HT-29 (cell line): ENCODE measurements around the gene CYP4F8. TPM values are rescaled to one million over a fixed set of nuclear protein-coding genes. Genes with fewer than 3 reads are reported as not detected.
"Not testable (repeated sequence)": the region's sequence is repeated elsewhere in the genome, so short reads cannot be mapped to it uniquely, and the experiment has no call there.

Experiments
- DNase-seq: peaks from one replicate; pipeline ENCODE4 v3.0.0-alpha.2; 2015; ENCODE audit warnings: low spot score
- total RNA-seq: library from RNA; depleted of rRNA; stranded (reverse); fragments of >200 nt; shearing (Covaris generic); gene quantifications from 2 replicates; pipeline ENCODE4 v1.2.3, GENCODE V29; 2014

CYP4F8 gene
- total RNA-seq, 1 experiment from 2014 or later = not detected

DNA sequence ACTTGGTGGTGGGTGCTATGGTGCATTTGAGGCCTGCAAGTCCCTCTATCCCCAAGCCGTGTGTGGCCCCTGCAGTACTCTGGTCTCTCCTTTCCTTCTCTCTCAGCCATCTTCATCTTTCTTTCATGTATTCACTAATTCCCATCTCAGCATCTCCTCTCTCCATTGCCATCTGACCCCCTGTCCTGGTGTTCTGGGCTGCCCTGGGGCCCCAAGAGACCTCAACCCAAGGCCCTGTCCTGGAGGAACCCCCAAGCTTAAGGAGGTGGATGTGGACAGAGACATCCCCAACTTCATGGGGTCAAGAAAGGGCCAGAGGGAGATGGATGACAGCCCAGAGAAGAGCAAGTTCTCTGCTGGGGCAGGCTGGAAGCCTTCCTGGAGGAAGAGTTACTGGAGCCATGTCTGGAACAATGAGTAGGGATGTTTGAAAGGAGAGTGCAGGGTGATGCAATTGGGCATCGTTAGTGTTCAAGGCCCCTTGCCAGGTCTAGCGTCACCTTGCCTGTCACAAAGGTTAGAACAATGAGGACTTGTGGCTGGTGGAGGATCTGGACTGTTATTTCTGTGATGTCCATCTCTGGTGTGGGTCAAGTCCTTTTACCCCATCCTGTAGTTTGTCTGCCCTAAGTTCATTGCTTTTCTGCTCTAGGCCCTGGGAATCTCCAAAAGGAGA is 29.2 kb downstream of the CYP4F8 start:
- no peak for DNase-seq

DNA sequence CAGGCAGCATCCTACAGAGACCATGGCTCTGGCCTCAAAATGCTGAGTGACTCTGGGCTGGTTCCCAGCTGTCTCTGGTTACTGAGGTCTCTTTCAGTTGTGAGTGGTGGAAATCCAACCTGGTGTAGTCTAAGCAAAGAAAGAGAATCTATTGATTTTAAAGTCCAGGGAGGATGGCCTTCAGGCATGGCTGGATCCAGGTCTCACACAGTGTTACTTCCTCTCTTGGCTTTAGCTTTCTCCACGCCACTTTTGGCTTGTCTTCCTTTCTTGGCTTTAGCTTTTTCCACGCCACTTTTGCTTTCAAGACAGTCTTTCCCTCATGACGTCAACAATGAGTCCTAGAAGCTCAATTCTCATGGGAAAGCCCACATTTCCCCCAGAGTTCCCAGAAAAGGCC is 29.8 kb downstream of the CYP4F8 start:
- no peak for DNase-seq

DNA sequence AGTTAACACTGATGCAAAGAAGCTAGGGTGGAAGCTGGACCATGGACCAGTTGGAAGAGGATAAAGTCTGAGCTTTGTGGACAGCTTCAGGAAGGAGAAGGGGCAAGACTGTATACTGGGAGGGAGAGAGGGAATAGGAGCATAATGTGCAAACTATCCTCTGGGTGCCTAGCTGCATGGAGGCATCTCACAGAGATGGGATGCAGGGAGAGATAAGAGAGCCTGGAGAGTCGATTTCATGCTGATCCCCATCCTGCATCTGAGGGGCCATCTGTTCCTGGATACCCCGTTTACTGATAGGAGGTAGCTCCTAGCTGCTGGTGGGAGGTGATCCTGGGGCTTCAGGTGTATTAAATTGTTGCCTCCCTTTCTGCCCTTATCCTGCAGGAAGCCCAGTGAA is 34.5 kb downstream of the CYP4F8 start:
- DNase-seq = no peak

DNA sequence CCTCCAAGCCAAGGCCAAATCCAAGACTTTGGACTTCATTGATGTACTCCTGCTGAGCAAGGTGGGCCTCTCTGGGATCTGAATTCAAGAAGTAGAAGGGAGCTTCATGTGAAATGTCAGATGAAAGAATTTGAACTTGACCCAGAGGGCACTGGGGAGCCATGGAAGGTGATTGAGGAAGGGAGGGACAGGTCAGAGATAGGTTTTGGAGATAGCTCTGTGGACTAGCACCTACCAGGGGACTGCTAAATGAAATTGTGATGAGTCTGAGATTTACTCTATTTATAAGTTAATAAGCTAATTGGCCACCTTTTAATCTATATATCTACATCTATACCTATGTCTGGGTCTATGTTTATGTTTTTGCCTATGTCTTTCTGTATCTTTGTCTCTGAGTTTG is 35.1 kb downstream of the CYP4F8 start:
- DNase-seq = not testable (repeated sequence)

DNA sequence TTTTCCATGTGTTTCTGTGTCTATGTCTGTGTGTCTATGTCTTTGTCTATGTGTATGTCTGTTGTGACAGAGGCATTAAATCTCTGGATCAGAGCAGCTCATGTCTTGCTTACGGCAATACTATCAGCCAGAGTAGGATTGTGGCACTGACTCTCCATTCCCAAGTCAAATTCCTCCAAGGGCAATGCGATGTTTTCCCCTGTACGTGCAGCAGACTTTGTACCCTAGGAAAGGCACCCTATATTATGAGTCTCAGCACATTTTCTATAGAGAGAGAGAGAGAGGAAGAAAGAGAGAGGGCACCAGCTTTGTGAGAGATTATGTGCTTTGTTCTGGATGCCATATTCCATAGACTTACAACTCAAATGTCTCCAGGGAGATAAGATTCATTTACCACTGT is 36.8 kb downstream of the CYP4F8 start:
- no peak for DNase-seq

DNA sequence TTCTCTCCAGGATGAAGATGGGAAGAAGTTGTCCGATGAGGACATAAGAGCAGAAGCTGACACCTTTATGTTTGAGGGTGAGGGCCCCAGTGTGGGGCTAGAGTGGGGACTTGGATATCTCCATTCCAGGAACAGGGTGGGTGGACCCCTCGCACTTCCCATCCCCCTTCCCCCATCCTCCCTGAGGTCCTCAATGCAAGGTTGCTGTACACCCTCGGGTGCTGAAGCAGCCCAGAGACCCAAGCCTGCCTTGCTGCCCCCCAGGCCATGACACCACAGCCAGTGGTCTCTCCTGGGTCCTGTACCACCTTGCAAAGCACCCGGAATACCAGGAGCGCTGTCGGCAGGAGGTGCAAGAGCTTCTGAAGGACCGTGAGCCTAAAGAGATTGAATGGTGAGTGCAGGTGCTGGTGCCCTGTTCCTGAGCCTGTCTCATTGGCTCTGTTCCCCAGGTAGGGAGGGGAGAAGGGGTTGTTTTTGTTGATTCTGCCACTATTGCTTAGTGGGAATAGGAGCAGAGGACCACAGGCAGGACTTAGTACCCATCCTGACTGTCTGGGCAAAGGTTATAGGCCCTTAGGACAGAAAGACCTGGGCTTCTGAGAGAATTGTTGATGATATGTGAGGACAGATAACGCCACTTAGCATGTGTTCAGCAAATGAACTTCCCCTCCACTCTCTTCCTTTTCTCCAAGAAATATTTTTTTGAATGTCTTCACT is 37.7 kb downstream of the CYP4F8 start:
- no peak for DNase-seq

DNA sequence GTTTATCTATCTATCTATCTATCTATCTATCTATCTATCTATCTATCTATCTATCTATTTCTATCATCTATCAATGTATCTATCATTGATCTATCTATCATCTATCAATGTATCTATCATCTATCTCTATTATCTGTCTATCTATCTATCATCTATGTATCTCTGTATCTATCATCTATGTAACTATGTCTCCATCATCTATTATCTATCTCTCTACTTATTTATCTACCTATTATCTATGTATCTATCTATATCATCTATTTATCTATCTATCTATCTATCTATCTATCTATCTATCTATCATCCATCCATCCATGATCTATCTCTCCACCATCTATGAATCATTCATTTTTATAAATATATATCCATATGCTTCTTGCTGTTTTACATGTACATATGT is 41.4 kb downstream of the CYP4F8 start:
- no peak for DNase-seq

DNA sequence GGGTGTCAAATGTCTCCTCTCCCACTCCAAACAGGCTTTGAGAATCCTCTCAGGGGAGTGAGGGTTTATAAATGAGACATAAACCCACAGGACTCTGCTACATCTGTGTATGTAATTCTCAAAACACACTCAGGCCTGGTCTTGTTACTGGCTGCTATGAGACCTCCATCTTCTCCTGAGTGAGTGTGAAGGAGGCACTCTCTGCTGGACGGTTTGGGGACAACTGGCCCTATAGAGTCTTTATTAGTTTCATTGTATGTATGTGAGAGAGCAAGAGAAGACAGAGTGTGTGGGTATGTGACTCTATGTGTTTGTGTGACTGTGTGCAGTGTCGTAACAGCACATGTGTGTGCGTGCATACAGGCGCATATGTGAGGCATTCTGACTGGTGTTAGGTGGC is 48.2 kb downstream of the CYP4F8 start:
- no peak for DNase-seq

DNA sequence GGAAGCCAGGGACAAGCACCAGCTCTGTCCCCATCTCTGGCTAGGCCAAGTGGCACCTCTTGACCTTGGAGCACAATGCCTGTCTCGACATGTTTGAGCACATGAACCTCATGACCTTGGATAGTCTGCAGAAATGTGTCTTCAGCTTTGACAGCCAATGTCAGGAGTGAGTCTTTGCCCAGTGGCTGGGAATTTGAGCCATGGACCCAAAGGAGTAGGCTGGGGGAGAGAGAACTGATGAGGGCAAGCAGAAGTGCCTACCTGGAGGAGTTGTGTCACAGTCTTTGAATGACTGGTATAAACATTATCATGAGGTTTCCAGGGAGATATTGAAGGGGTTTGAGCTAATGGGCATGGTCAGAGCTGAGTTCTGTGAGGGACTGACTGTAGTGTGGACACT is 51.2 kb downstream of the CYP4F8 start:
- no peak for DNase-seq

DNA sequence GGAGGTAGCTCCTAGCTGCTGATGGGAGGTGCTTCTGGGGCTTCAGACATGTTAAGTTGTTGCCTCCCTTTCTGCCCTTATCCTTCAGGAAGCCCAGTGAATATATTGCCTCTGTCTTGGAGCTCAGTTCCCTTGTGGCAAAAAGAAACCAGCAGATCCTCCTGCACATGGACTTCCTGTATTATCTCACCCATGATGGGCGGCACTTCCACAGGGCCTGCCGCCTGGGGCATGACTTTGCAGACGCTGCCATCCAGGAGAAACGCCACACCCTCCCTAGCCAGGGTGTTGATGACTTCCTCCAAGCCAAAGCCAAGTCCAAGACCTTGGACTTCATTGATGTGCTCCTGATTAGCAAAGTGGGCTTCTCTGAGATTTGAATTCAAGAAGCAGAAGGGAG is 51.9 kb downstream of the CYP4F8 start:
- no peak for DNase-seq

DNA sequence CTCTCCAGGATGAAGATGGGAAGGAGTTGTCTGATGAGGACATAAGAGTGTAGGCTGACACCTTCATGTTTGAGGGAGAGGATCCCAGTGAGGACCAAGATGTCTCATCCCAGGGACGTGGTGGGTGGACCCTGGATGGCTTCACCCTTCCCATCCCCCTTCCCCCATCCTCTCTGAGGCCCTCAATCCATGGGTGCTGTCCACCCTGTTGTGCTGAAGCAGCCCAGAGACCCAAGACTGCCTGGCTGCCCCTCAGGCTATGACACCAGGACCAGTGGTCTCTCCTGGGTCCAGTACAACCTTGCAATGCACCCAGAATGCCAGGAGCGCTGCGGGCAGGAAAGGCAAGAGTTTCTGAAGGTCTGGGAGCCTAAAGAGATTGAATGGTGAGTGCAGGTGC is 54.4 kb downstream of the CYP4F8 start:
- DNase-seq = no peak

DNA sequence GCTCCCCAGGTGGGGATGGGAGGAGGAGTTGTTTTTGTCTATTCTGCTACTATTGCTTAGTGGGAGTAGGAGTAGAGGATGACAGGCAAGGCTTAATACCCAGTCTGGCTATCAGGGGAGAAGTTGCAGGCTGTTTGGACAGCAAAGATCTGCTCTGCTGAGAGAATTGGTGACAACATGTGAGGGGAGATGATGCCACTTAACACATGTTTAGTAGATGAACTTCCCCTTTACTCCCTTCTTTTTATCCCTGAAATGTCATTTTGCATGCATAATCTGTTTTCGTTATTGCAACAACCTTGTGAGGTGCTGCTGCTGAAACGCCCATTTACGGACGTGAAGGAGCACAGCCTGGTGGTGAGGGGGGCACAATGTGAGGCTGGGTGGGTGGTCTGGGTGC is 54.9 kb downstream of the CYP4F8 start:
- DNase-seq = no peak

DNA sequence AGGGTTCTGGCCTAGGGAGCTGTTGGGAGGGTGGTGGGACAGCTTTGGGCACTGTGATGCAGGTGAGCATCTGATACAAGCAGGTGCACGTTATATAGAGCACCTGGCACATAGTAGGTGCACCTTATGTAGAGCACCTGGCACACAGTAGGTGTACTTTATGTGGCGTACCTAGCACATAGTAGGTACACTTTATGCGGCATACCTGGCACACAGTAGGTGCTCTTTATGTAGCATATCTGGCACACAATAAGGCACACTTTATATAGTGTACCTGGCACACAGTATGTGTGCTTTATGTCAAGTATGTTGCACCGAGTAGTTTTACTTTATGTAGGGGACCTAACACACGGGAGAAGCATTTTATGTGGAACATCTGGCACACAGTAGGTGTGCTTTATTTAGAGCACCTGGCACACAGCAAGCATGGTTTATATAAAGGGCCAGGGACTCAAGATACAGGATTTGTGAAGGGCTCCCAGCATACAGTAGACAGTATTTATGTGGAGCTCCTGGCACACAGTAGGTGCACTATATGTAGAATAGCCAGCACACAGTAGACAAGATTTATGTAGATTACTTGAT is 56.3 kb downstream of the CYP4F8 start:
- DNase-seq = no peak

DNA sequence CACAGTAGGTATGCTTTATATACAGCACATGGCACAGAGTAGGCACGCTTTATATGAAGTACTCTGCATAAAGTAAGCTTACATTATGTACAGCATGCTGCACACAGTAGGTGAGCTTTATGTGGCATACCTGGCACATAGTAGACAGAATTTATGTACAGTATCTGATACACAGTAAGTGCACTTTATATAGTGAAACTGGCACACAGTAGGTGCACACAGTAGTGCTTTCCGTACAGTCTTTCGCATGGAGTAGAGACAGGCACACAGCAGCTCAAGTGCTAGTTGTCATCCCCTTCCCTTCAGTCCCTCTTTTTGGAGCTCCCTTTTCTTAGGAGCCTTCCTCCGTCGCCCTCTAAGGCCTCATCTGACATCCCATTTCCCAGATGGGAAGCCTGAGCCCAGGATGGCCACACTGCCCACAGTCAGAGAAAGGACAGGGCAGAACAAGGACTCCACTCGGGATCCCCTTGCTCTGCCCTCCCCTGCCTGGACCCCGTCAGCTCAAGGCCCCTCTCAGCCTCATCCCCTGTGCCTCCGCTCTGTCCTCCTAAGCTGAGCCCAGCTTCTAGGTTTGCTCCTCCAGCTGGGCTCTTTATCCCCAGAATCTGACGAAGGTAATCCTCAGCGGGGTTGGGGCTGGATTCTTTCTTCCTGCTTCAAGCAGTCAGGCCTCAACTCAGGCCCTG is 57.0 kb downstream of the CYP4F8 start:
- no peak for DNase-seq

DNA sequence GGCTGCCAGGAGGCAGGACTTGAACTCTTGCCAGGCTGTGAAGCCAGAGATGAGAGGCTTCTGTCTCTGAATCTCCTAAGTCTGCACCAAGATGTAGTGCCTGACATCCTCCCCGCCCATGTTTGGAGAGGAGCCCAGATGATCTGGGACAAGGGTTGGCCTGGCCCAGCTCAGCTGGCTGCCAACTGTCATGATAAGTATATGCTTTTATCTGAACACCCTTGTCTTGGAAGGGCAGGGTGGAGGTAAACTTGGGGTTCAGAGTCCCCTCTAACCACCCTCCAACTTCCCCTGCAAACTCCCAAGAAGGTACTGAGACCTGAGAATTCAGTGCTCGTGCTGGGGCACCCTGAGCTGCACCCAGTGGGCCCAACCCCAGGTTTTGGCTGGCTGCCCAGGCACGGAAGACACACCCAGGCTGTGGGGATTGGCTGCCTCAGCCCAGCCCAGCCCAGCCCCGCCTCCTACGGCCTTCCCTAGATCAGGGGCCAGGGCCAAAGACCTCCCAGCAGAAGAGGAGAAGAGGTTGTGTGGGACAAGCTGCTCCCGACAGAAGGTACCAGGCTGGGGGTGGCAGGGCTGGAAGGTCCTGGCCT is 57.7 kb downstream of the CYP4F8 start, which contains the start of gene CYP4F12:
CYP4F12 (plus strand) TSS at position 508 of the 596 bp plus-strand sequence. CDS start 443 bp downstream, outside the sequence.
- peak; percentile 77 for DNase-seq

DNA sequence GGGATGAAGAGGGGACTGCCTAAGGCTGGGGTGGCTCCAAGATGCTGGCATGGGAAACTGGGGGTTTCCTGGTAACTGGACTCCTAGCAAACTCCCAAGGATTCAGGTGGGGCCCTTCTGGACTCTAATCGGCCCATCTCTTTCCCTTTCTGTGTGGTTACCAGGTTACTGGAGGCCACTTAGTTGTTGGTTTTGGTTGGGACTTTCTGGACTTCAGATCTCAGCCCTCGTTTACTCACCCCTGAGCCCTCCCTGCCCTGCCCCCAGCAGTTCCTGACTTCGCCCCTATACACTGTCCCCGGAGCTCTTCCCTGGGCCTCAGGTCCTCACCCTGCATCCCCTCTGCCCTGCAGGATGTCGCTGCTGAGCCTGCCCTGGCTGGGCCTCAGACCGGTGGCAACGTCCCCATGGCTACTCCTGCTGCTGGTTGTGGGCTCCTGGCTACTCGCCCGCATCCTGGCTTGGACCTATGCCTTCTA is 58.2 kb downstream of the CYP4F8 start:
- peak; percentile 72 for DNase-seq

DNA sequence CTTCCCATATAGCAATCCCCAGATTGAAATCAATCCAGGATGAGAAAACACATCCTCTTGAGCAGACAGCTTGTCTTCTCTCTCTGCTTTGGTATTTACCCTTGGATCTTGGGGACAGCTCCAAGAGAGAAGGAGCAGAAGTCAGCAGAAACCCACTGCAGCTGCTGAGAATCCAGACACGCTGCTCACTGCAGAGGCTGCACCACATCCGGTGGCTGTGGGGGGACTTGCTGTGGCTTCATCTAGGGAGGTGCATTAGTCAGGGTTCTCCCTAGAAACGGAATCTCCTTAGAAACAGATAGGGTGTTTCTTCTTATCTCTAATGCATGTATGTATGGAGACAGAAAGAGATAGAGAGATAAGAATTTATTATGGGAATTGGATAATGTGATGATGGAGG is 60.5 kb downstream of the CYP4F8 start:
- DNase-seq = no peak

DNA sequence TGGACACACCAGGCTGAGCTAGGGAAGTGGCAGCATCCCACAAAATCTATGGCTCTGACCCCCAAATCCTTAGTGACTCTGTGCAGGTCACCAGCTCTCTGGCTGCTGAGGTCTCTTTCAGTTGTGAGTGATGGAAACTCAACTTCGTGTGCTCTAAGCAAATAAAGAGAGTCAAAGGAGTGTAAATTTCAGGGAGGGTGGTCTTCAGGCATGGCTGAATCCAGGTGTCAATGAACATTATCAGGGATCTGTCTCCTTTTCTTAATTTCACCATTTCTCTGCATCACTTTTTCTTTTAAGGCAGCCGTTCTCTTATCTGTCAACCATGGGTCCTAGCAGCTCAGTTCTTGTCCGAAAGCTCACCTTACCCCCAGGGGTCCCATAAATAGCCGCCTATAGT is 64.1 kb downstream of the CYP4F8 start:
- no peak for DNase-seq

DNA sequence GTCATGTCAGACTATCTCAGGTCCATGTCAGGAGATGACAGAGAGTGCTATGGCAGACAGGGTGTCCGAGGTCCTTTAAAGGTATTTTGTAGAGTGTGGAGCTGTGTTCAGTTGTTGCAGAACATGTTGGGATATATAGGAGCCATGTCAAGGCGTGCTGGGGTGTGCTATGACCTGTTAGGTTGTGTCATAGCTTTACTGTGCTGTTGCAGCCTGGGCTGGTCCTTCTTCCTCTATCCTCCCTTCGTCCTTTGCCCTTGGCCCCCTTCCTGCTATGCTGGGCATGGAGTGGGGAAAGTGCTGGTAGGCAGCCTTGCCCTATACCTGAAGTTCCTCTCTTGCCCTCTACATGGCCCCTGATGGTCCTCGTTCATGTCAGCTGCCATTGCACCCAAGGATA is 64.8 kb downstream of the CYP4F8 start:
- not testable (repeated sequence) for DNase-seq
